ENCODE measurements around the gene RAX.

Gene RAX

DNA sequence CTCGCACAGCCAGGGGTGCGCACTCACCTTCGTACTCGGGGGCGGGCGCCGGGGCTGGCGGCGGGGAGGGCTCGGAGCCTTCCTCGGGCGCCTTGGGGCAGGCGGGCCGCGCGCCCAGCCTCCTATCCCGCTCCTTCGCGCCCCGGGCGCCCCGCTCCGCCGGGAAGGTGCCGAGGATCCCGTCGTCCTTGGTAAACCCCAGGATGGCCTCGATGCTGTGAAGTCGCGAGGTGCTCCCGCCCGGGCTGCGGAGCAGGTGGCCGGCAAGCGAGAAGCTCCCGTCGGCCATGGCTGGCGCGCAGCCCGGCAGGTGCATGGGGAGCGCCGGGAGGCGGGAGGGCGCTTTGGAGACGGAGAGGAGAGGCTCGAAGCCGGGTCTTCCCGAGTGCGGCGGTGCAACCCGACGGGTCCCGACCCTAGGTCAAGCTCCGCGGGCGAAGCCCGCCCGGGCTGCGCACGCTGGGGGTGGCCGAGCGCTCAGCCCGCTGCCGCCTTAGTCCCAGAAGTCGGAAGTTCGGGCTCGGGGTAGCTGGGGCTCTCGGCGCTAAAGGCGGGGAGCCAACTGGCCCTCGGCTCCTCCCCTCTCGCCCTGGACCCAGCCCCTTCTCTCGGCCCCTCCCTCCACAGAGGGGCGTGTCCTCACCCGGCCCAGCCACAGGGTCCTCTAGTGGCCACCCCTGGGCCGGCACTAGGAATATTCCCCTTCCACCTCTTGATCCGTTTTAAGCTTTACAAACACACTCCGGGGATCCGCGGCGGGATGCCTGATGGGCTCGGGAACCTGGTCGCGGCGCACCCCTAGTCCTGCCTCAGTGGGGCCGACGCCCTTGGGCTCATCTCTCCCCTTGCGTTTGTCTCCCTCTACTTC, at the start of gene RAX:
Gene RAX, minus strand, starts transcription at position 564 of the 868 bp plus-strand sequence. Its CDS starts 248 bp downstream, at position 316.
- TF ChIP-seq, protein P1, sequence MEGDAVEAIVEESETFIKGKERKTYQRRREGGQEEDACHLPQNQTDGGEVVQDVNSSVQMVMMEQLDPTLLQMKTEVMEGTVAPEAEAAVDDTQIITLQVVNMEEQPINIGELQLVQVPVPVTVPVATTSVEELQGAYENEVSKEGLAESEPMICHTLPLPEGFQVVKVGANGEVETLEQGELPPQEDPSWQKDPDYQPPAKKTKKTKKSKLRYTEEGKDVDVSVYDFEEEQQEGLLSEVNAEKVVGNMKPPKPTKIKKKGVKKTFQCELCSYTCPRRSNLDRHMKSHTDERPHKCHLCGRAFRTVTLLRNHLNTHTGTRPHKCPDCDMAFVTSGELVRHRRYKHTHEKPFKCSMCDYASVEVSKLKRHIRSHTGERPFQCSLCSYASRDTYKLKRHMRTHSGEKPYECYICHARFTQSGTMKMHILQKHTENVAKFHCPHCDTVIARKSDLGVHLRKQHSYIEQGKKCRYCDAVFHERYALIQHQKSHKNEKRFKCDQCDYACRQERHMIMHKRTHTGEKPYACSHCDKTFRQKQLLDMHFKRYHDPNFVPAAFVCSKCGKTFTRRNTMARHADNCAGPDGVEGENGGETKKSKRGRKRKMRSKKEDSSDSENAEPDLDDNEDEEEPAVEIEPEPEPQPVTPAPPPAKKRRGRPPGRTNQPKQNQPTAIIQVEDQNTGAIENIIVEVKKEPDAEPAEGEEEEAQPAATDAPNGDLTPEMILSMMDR (IDR thresholded peaks at IDR 0.05), result no peak

DNA sequence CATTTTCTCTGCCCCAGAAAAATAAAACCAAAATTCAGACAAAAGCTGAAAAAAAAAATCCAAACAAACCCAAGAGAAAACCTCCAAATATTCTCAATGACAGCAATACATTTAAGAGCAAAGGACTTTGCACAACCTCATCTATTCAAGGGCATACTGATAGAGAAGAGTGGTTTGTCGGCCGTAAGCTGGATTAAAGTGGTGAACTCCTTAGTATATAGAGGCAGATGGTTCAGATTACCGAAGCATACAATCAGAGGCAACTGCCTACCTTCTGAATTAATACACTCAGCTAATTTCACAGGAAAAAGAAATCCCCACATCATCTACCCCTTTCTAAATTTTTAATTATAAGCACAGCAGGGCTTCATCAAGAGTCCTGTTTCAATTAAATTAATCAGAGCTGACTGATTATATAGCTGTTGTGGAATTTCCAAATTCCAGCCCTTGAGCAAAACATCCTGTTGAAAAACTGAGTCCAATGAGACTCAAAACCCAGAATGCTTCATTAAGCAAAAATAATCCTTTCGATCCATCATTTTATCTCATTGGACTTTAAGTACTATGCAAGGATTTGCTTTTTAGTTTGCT, 45.3 kb upstream of the RAX start, which contains the start of gene CPLX4:
Gene CPLX4, minus strand, starts transcription at position 190 of the 591 bp plus-strand sequence. Its CDS starts 187 bp downstream, at position 3.
- TF ChIP-seq, protein P1 (IDR thresholded peaks at IDR 0.05), result no peak

DNA sequence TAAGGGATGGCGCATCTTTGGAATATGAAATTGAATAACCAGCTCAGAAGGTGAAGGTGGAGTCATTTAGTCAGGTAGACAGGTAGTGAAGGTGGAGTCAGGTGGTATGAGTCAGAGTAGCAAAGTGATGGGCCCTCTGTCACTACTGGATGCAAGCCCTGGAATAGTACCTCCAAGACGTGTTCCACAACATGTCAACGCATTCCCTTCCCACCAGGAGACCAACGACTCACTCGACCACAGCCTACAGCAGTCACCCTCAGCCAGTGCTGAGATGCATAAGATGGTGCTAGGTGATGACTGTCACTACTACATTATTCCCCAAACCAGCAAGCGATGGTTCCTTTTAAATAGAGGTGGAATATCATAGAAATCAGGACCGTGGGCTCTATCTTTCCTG, 38.4 kb upstream of the RAX start:
- TF ChIP-seq, protein P1 (IDR thresholded peaks at IDR 0.05), result no peak

DNA sequence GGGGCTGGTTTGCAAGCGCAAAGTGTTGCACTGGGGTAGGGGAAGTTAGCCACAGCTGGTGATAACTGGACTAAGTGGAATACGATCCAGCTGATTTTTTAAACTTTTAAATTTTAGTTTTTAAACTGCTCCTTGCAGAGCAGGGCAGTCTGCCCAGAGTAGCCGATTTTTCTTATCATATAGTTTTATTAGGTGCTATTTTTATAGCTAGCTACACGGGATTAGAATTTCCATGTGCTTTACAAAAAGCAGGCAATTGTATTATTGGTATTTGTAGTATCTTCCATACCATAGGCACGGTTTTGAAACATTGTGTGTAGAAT, 35.6 kb upstream of the RAX start:
- TF ChIP-seq, protein P1 (IDR thresholded peaks at IDR 0.05), result no peak

DNA sequence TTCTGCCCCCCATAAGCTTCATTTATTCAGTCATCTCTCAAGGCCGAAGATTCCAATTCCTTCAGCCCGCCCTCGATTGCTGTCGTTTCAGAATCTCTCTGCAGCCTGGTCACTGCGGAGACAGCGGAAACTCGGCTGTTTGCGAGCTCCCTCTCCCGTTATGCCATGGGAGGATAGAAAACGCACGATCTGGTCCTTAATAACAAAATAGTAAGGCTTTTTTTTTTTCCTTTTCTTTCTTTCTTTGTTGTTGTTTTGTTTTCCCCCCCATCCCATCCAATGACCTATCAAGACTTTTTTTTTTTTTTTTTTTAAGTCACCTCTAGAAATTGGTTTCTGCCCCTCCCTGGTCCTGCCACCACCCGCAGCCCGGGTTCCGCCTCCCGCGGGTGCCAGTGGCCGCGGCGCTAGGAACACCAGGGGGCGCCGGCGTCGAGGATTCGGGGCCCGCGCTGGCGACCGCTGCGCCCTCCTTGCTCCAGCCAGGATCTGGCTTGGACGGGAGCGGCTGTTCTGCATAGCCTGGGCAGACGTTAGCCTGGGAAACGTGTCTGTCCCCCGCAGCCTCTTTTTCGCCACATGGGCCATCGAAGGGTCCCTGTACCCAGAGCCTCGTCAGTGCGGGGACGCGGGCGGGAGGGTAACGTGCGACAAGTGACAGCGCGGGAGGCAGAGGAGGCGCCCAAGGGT, 35.1 kb upstream of the RAX start:
- TF ChIP-seq, protein P1 (IDR thresholded peaks at IDR 0.05), result peak; percentile 96

DNA sequence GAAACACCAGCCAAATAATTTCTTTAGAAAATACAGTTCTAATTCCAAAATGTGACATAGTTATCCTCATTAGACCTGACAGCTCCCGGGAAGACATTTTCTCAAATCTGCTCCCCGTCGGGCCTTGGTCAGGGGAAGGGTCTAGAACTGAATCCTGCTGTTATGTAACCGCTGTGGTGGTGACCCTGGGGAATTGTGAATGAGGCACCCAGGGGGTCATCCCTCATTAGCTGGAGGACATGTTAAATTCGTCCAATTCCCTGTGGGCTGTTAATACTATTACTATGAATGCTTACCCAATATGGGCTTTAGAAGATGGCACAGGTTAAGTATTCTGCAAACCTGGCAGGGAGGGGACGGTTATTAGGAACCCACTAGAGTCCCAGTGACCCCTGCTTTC, 33.4 kb upstream of the RAX start:
- TF ChIP-seq, protein P1 (IDR thresholded peaks at IDR 0.05), result no peak

DNA sequence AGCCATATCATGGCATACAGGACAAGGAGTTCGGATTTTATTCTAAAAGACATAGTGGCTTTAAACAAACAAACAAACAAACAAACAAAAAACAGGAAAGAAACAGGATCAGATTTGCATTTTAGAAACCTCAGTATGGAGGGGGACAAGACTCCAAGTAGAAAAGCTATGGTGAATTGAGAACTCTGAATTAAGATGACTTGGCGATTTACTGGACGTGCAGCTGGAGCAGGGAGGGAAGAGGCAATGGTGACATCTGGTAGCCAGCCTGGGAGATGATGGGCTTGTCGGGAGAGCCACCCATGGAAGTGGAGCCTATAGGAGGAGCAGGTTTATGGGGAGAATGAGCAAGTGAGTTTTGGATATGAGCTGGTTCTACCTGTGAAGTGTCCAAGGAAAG, 32.0 kb upstream of the RAX start:
- TF ChIP-seq, protein P1 (IDR thresholded peaks at IDR 0.05), result no peak
